GM21390 (cell line): Measurements from ENCODE around the gene ALAD.
"Not testable (repeated sequence)": the region's sequence is repeated elsewhere in the genome, so short reads cannot be mapped to it uniquely, and the experiment has no call there.

Experiments used
- ATAC-seq: cut with Tn5 transposase; IDR thresholded peaks from one replicate; pipeline ENCODE4 v1.9.1; 2021; ENCODE audit not compliant: unreplicated experiment

Gene ALAD

DNA sequence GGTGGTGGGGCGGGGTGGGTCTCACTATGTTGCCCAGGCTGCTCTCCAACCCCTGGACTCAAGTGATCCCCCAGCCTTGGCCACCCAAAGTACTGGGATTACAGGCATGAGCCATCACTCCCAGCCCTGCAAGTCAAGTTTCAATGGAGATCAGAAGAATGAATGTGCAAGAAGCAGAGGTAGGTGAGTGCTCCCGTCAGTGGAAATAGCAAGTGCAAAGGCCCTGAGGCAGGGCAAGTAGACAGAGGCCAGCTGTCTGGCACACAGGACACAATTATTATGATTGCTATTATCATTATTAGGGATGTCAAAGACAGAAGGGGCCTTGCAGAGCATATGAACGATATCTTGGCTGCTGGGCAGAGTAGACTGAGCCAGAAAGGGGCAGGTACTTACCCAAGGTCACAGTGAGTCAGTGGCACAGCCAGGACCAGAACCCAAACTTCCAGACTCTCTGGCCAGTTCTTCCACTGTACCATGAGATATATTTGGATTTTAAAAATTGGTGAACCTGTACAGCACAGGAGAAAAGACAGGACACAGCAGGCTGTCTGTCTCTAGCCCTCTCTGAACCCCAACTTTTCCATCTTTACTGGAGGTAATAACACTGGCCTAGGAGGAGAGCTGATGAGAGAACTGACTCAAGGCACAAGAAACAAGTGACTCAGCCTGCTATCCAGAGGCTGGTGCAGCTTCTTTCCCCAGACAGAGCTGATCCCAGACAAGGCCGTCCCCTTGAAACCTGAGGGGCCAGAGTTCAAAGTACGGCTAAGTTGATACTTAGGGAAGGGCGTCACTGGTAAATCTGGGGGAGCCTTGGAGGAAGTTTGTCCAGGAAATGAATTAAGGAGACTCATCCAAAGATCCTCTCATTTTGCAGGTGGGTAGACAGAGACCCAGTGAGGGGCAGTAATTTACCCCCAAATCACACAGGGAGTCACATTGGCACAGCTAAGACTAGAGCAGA is 25.7 kb downstream of the ALAD start:
- no peak for ATAC-seq

DNA sequence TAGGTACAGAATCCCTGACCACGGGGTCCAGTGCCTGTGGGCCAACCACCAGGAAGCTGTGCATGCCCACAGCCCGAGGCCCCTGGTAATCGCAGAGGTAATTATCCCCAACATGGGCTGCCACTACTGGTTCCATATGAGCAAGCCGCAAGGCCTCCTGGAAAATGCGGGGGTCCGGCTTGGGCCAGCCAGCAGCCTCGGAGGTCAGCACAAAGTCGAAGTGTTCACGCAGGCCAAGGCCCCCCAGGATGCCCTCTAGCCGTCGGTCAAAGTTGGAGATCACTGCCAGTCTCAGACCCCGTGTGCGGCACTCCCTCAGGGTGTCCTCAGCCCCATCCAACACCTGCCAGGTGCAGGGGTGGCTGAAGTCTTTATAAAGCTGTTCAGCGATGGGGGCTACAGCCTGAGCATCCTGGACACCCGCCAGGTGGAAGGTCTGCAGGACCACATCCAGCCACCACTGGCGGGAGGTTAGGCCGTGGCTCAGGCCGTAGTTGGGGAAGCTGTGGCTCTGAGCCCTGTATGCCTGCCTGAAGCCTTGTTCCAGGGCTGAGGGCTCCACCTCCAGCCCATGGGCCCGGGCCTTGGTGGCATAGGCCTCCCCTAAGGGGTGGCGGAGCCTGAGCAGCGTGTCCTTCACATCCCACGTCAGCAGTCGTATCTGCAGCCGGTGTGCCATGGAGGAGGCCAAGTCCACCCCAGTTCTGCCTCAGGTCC is 27.2 kb downstream of the ALAD start:
- ATAC-seq: no peak

DNA sequence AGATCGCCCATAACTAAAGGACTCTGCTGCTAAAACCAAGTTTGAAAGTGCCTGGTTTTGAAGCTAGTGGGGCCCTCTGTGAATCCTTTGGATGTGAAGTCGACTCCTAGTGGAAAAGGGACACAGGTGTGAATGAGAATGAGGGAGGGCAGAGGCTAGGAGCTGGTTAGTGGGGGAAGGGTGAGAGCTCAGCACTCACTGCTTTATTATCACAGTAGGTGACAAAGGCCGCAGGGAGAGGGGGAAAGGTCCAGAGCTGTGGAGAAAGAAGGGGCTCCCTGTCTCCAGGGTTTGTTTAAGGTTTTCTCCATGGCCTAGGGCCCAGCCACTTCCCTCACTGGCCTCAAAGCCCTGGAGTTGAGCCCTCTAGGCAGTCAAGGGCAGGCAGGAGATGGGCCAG is 27.8 kb downstream of the ALAD start:
- no peak for ATAC-seq

DNA sequence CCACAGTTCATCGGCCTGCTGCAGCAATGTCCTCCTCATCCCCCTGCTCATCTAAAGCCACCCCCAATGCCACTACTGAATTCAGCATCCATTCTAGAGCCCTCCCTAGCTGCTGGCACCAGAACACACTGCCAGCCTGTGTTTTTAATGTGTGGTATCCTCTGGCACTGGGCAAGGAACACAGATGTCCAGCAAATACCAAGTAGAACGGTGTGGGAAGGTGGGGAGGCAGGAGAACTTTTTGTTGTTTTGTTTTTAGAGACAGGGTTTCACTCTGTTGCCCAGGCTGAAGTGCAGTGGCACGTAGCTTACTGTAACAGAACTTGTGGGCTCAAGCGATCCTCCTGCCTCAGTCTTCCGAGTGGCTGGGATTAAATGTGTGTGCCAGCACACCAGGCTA is 29.0 kb downstream of the ALAD start:
- ATAC-seq: no peak

DNA sequence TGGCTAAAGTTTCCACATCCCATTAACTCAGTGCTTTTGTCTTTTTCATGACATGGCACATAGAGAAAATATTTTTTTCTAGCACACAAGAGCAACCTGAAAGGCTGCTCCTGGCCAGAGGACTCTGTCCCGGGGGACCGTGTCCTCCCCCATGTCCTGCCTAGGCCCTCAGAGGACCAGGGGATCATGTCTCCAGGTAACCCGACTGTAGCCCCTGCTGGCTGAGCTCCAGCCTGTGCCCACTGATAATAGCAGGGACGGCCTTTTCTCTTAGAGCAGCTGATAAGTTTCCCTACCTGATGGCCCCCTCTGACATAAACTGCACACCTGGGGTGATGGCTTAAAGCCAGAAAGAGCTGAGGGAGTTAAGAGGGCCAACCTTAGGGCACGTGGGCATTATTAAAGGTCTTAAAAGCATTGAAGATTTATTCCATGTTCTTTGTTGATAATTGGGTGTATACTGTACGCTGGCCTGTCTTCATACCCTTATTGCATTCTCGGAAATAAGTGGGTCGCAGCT is 30.2 kb downstream of the ALAD start:
- no peak for ATAC-seq

DNA sequence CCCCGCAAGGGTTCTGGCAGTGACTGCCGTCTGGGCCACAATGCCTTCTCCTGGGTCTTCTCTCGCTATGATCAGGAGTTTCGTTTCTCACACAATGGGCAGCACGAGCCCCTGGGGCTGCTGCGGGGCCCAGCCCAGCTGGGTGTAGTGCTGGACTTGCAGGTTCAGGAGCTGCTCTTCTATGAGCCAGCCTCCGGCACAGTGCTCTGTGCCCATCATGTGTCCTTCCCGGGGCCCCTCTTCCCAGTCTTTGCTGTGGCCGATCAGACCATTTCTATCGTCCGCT is 31.3 kb downstream of the ALAD start:
- ATAC-seq: no peak

DNA sequence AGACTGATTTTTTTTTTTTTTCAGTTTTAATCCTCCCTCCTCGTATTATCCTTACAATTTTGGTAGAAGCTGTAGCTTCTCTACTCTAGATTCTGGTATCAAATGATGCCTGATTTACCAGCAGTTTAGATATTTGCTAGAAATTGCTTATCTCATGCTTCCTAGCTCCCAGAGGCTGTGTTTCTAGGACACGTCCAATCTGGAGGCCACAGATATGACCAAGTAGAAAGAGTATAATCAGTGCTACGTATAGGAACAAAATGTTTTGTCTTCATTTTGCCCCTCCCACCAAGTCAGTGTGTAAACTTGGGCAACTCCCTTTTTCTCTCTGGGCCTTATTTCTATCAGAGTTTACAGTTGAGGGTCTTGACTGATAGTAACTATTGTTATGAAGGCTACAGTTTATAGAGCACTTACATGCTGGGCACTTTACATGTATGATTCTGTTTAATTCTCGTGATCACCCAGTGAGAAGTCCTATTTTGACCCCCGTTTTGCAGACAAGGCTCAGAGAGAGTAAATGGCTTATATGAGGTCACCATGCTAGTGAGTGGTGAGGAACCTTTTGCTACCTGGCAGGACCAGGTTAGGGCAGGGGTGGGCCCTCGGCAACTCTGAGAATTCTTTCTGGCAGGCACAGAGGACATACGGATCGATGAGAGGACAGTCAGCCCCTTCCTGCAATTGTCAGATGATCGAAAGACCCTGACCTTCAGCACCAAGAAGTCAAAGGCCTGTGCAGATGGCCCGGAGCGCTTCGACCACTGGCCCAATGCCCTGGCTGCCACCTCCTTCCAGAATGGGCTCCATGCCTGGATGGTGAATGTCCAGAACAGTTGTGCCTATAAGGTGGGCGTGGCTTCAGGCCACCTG is 31.9 kb downstream of the ALAD start:
- no peak for ATAC-seq

DNA sequence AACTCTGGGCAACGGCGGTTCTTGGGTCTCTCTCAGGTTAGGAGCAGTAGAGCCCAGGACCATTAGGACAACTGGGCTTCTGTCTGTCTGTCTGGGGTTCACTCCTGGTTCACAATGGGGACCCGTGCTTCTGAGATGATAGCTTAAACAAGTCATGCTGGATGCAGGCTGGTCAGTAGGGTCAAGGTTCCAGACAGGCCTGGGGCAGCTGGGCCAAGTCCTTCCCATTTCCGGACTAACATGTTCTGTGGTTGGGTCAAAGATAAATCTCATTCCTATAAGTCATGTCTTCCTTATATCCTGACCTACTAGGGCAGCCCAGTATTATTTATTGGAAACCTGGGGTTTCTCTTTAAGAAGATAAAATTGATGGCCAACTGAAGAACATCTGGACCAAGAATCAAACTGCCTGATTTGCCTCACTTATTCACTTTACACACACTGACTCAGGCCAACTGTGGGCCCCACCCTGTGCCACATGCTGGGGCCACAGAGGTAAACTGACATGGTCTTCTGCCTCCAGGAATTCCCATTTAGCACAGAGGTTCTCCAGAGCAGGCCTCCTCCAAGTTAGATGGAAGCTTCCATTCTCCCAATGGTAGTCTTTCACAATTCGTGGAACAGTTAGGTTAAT is 32.6 kb downstream of the ALAD start:
- no peak for ATAC-seq

DNA sequence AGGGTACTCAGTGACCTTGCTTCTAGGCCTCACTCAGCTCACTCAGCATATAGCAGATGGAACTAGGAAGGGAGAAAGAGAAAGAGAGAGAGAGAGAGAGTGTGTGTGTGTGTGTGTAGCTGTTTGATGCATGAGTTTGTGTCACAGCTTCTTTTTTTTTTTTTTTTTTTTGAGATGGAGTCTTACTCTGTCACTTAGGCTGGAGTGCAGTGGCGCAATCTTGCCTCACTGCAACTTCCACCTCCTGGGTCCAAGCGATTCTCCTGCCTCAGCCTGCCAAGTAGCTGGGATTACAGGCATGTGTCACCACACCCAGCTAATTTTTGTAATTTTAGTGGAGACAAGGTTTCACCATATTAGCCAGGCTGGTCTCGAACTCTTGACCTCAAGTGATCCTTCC is 35.4 kb downstream of the ALAD start:
- ATAC-seq: not testable (repeated sequence)

DNA sequence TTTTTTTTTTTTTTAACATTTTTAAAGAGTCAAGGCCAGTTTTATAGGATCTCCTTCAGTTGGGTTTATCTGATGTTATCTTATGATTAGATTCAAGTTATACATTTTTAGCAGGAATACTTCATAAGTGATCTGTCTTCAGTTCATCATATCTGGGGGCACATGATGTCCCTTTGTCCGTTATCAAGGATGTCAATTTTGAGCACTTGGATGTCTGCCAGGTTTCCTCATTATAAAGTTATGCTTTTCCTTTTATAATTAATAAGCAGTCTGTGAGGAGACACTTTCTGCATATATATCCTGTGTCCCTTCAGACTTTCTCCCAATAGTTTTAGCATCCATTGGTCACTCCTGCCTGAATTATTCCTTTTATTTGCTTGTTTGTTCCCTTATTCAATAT is 36.1 kb downstream of the ALAD start:
- ATAC-seq: no peak

DNA sequence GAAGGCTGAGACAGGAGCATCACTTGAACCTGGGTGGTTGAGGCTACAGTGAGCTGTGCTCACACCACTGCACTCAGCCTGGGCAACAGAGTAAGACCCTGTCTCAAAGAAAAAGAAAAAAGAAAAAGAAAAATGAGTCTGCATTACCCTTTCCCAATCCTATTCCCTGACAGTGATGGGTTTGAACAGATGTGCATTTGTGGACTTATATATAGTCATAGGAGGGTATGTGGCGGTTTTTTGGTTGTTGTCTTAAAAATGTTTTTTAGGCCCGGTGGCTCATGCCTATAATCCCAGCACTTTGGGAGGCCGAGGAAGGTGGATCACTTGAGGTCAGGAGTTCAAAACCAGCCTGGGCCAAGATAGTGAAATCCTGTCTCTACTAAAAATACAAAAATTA is 37.7 kb downstream of the ALAD start:
- no peak for ATAC-seq

DNA sequence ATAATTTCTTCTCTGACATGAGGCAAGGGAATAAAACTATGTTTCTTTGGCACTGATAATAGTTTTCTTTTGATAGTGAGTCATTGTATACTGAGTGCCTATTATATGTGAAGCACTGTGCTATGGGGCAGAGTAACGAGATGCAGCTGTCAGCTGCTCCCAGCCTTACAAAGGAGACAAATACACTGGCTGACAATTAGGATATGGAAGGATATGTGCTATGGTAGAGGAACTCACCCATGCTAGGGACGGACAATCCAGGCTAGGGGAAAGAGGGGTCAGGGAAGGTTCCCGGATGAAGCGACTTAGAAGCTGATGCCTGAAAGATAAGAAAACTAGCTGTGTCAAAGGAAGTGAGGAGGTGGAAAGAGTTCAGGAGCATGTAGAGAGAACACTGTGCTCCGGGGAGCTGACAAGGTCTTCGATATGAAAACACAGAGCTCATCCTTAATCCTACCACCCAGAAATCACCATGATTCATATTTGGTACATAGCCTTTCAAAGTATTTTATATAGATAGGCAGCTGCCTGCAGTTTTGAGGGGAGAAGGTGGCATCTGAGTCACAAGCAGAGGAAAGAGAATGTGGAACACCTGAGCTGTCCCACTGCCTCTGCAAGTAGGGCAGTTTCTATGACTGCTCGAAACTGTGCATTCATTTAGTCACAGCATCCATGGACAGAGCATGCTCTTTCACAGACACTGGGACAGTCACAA is 39.6 kb downstream of the ALAD start:
- ATAC-seq: no peak

DNA sequence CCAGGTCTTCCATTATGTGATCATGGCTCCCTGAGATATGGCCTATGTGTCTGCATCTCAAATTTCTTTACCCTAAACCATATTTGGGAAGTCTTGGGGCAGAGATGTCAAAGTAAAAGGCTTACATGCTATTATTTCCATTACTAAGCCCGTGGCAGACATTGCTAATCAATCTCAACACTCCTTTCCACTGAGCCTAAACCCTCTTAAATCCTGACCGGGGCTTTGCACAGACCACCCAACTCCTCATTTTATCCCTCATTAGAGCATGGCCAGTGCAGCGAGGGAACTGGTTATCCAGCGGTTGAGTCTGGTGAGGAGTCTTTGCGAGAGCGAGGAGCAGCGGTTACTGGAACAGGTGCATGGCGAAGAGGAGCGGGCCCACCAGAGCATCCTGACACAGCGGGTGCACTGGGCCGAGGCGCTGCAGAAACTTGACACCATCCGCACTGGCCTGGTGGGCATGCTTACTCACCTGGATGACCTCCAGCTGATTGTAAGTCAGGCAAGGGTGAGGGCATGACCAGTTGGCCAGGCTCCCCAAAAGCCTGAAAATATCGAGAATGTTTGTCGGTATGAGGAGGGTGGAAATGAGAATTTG is 40.7 kb downstream of the ALAD start:
- ATAC-seq: no peak

DNA sequence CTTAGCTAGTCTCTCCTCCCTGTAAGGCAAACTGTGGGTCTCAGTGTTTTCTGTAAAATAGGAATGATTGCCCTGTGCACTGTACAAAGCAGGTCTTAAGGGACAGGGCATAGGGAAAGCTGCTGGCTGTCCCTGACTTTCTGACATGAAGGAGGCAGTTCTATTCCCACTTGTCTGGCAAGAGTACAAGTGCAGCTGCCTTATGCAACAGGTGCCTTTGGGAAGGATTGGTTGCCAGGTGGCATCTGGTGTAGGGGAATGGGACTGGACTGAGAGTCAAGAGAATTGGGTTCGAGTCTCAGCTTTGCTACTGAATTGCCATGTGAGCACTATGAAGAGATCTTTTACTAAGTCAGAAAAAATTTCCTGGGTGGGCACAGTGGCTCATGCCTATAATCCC is 41.7 kb downstream of the ALAD start:
- ATAC-seq: no peak

DNA sequence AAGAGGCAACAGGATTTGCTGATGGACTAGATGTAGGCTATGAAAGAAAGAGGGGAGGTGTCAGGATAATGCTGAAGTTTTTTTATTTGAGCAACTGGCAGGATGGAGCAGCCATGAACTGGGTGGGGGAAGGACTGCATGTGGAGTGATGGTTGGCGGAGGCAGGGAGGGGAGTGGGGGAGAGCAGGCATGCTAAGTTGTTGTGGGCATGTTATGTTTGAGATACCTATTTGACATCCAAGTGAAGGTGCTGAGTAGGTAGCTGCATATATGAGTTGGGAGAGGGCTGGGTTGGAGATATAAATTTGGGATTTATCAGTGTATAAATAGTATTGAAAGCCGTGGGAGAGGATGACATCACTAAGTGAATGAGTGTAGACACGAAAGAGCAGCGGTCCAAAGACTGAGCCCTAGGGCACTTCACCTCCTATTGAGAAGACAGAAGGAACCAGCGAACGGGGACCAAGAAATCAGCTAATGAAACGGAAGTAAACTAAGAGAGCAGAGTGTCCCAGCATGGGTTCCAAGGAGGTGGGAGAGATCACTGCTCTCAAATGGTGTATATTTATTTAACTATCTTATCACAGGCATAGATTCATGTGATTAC is 44.3 kb downstream of the ALAD start:
- ATAC-seq: no peak

DNA sequence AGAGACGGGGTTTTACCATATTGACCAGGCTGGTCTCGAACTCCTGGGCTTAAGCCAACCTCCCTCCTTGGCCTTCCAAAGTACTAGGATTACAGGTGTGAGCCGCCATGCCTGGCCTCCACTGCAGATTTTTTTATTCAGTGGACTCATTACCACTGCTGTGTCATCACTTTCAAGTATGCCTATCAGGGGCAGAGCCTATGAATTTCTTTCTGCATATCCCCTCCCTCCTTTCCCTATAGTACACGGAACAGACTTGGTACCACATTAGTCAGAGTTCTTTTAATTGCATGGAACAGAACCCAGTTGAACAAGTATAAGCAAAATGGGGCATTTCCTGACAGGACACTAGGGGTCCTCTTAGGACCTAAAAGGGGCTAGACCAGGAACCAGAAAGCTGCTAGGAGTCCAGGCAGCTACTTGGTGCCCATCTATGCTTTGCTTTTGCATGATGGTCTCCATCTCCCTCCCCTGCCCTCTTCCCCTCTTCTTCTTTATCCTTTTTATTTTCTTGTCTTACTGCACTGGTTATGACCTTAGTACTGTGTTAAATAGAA is 46.0 kb downstream of the ALAD start:
- no peak for ATAC-seq

DNA sequence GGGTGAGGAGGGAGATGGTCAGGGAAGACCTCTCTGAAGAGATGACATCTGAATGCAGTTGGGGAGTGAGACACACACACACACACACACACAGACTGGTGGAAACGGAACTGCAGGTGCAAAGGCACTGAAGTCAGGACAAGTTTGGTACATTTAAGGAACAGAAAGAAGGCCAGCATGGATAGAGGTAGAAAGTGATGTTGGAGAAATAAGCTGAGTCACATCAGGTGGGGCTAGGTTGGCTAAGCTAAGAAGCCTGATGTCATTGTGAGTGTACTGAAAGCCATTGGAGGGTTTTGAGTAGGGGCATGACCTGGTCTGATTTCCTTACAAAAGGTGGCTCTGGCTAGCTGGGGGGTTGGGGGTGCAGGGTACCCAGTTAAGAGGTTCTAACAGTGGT is 48.7 kb downstream of the ALAD start:
- ATAC-seq: no peak

DNA sequence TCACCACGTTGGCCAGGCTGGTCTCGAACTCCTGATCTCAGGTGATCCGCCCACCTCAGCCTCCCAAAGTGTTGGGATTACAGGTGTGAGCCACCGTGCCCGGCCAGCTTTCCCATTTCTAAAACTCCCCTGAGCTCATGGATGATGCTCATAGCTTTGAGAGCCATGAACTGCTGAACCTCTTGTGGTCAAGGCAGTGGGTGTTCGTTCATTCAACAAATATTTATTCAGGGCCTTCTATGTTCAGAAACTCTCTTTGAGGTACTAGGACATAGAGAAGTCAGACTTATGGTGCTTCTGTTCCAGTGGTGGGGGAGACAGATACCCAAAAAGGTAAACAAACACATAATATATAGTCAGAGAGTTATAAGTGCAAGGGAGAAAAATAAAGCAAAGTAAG is 49.1 kb downstream of the ALAD start:
- ATAC-seq: no peak

DNA sequence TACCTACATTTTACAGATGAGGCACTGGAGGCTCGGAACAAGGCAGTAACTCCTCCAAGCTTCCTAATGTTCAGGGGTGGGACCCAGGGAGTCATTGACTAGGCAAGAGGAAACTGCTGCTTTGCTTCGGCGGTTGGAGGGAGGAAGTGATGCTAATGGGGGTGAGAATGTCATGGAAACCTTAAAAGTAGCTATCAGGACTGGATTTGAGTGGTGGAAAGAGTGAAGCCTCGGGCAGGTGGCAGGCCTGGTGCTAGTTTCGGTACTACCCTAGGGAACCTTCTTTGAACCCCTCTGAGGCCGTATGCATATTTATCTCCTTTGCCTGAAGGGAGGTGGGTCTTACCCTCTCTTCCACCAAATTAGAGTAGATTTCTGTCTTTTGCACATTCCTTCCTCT is 50.1 kb downstream of the ALAD start:
- ATAC-seq: peak; percentile 43
